ENCODE data around the gene EDC4.
"Not testable (repeated sequence)": the region's sequence is repeated elsewhere in the genome, so short reads cannot be mapped to it uniquely, and the experiment has no call there.

Gene EDC4

DNA sequence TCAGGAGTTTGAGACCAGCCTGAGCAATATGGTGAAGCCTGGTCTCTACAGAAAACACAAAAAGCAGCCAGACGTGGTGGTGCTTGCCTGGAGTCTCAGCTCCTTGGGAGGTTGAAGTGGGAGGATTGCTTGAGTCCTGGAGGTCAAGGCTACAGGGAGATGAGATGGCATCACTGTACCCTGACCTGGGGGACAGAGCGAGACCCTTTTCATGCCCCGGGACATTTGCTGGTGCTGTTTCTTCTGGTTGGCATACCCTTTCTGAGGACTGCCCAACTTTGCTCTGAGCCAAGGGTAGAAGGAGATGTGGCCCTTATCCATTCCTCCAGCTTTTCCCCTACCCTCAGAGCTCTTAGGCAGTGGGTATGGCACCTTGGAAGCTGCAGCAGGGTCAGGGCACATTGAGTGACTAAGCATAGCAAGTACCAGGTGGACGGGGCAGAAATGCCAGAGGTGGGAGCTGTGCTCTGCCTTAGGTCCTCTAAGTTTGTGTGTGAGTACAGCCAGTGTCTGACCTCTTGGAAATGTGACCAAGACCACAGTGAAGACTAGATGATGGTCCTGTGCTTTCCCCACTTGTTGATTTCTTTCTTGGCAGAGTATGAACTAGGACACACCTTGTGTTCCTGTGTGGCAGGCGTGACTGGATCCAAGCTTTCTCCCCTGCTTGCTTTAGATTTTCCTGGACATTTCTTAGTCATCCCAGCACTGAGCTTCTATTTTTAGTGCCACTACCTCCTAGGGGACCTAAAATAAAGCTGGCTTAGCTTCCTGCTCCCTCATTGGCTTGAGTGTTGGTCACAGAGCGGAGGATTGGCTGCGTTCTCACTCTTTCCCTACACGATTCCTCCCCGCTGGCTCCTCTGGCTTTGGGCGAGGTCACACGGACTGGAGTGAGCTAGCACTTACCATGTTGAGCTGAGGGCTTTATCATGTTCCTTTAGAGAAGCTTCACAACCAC, 9.9 kb upstream of the EDC4 start:
- Histone ChIP-seq H3K9ac (ENCODE audit: low read depth in 1 of 2, low read length in 2 of 2) (no peak overlapping the region), H3K27ac (ENCODE audit: low read depth in 2 of 2, low read length in 2 of 2) (peak overlapping the region; percentile 10 to 48), H3K27me3 (ENCODE audit: control insufficient read depth in 2 of 2, insufficient read depth in 2 of 2, low read length in 2 of 2) (no peaks in the 10 kb centered on the region), H3K4me1 (ENCODE audit: control insufficient read depth in 2 of 2, insufficient read depth in 2 of 2, low read length in 2 of 2) (peaks cover 11 to 21% of the 10 kb centered on the region in 2 donors), H3K4me3 (ENCODE audit: low read length in 2 of 2) (no peak overlapping the region), H3K36me3 (ENCODE audit: control insufficient read depth in 2 of 2, insufficient read depth in 2 of 2, low read length in 2 of 2) (peaks cover 18 to 20% of the 10 kb centered on the region in 2 donors), H3K9me3 (ENCODE audit: control insufficient read depth in 2 of 2, low read length in 2 of 2) (no peaks in the 10 kb centered on the region)

DNA sequence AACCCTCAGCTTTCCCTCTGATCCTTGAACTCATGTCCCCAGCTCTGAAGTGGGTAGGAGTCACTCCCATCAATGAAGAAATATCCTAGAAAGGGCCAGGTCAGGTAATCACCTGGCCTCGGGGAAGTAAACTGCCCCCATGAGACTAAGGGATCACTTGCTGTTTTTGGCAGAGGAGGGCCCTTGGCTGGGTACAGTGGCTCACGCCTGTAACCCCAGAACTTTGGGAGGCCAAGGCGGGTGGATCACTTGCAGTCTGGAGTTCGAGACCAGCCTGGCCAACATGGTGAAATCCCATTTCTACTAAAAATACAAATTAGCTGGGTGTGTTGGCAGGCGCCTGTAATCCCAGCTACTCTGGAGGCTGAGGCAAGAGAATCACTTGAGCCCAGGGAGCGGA, 8.8 kb upstream of the EDC4 start:
- H3K36me3 ChIP-seq (ENCODE audit: control insufficient read depth in 2 of 2, insufficient read depth in 2 of 2, low read length in 2 of 2) = peaks cover 28 to 29% of the 10 kb centered on the region in 2 donors

DNA sequence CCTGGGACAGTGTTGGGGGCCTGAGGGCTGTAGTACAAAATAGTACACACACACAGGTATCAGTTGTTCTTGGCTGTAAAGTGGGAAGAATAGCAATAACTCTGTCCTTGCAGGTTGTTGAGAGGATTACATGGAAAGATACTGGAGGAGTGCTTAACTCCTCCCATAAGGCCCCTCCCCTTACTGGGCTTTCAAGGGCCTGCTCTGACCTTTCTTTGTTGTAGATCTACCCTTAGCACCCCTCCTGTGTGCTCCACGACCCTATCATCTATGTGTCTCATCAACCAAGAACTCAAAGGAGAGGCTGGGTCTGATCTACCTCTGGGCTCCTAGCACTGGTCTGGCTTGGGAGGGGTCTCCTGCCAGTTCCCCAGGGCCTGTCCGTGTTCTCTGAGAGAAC, 8.3 kb upstream of the EDC4 start:
- peaks cover 29% of the 10 kb centered on the region in 2 donors for H3K36me3 ChIP-seq (ENCODE audit: control insufficient read depth in 2 of 2, insufficient read depth in 2 of 2, low read length in 2 of 2)
- peaks cover 2 to 14% of the 10 kb centered on the region in 2 donors for H3K4me1 ChIP-seq (ENCODE audit: control insufficient read depth in 2 of 2, insufficient read depth in 2 of 2, low read length in 2 of 2)
- H3K4me3 ChIP-seq (ENCODE audit: low read length in 2 of 2) = no peak overlapping the region
- H3K27ac ChIP-seq (ENCODE audit: low read depth in 2 of 2, low read length in 2 of 2) = no peak overlapping the region
- no peaks in the 10 kb centered on the region for H3K9me3 ChIP-seq (ENCODE audit: control insufficient read depth in 2 of 2, low read length in 2 of 2)
- H3K27me3 ChIP-seq (ENCODE audit: control insufficient read depth in 2 of 2, insufficient read depth in 2 of 2, low read length in 2 of 2) = no peaks in the 10 kb centered on the region
- H3K9ac ChIP-seq (ENCODE audit: low read depth in 1 of 2, low read length in 2 of 2) = no peak overlapping the region

More for the DNA sequence above, 8.8 kb upstream of the EDC4 start:
- not testable (repeated sequence) for H3K27ac ChIP-seq (ENCODE audit: low read depth in 2 of 2, low read length in 2 of 2); H3K27me3 ChIP-seq (ENCODE audit: control insufficient read depth in 2 of 2, insufficient read depth in 2 of 2, low read length in 2 of 2); H3K9ac ChIP-seq (ENCODE audit: low read depth in 1 of 2, low read length in 2 of 2); H3K9me3 ChIP-seq (ENCODE audit: control insufficient read depth in 2 of 2, low read length in 2 of 2); H3K4me3 ChIP-seq (ENCODE audit: low read length in 2 of 2)
- peaks cover 2 to 14% of the 10 kb centered on the region in 2 donors for H3K4me1 ChIP-seq (ENCODE audit: control insufficient read depth in 2 of 2, insufficient read depth in 2 of 2, low read length in 2 of 2)

DNA sequence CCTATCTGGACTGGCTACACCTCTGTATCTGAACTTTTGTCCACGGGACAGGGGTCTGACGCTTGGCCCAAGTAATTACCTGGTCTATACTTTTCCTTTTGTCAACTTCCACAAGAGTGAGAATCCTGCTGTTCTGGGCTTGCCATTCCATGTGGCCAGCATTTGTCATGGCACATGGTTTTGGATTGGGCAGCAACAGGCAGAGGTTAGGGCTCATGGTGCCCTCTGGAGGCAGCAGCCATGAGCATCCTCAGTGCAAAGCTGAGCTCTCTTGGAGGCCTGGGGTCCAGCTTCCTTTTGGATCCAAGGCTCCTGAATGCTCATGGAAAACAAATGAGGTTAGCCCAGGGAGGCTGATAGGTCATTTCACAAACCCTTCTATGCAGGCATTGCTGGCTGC, 7.5 kb upstream of the EDC4 start:
- Histone ChIP-seq H3K27ac (ENCODE audit: low read depth in 2 of 2, low read length in 2 of 2) (no peak overlapping the region), H3K36me3 (ENCODE audit: control insufficient read depth in 2 of 2, insufficient read depth in 2 of 2, low read length in 2 of 2) (peaks cover 33 to 36% of the 10 kb centered on the region in 2 donors), H3K4me1 (ENCODE audit: control insufficient read depth in 2 of 2, insufficient read depth in 2 of 2, low read length in 2 of 2) (peaks cover 2 to 14% of the 10 kb centered on the region in 2 donors), H3K9ac (ENCODE audit: low read depth in 1 of 2, low read length in 2 of 2) (no peak overlapping the region), H3K9me3 (ENCODE audit: control insufficient read depth in 2 of 2, low read length in 2 of 2) (no peaks in the 10 kb centered on the region), H3K27me3 (ENCODE audit: control insufficient read depth in 2 of 2, insufficient read depth in 2 of 2, low read length in 2 of 2) (no peaks in the 10 kb centered on the region), H3K4me3 (ENCODE audit: low read length in 2 of 2) (no peak overlapping the region)

DNA sequence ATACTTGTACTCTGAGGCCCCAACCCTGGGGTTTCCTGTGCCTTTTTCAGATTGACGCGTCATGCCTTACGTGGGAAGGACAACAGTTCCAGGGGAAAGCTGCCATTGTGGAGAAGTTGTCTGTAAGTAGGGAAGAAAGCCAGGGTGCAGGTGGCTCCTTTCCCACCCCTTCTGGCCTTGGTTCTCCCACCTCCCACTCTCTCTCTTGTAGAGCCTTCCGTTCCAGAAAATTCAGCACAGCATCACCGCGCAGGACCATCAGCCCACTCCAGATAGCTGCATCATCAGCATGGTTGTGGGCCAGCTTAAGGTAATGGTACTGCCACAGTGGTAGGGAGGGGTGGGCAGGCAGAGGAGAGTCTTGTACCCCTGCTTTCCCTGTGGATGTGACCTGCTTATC, 4.6 kb upstream of the EDC4 start:
- Histone ChIP-seq H3K4me1 (ENCODE audit: control insufficient read depth in 2 of 2, insufficient read depth in 2 of 2, low read length in 2 of 2) (peaks cover 4 to 7% of the 10 kb centered on the region in 2 donors), H3K36me3 (ENCODE audit: control insufficient read depth in 2 of 2, insufficient read depth in 2 of 2, low read length in 2 of 2) (peaks cover 34 to 40% of the 10 kb centered on the region in 2 donors), H3K9me3 (ENCODE audit: control insufficient read depth in 2 of 2, low read length in 2 of 2) (no peaks in the 10 kb centered on the region), H3K9ac (ENCODE audit: low read depth in 1 of 2, low read length in 2 of 2) (no peak overlapping the region), H3K27me3 (ENCODE audit: control insufficient read depth in 2 of 2, insufficient read depth in 2 of 2, low read length in 2 of 2) (no peaks in the 10 kb centered on the region), H3K27ac (ENCODE audit: low read depth in 2 of 2, low read length in 2 of 2) (no peak overlapping the region), H3K4me3 (ENCODE audit: low read length in 2 of 2) (no peak overlapping the region)

DNA sequence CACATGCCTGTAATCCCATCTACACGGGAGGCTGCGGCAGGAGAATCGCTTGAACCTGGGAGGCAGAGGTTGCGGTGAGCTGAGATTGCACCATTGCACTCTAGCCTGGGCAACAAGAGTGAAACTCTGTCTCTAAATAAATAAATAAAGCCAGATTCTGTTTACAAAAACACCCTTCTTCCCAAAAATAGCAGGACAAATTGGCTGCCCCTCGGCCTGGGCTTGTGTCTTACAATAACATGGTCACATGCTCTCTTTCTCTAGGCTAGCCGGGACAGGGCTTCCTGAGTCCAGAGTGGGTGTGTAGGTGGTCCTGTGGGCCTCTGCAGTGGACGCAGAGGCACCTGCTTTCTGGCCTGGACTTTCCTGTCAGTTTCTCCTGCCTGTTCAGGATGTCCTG, 3.2 kb upstream of the EDC4 start:
- Histone ChIP-seq H3K4me1 (ENCODE audit: control insufficient read depth in 2 of 2, insufficient read depth in 2 of 2, low read length in 2 of 2) (peaks cover 16 to 18% of the 10 kb centered on the region in 2 donors), H3K9me3 (ENCODE audit: control insufficient read depth in 2 of 2, low read length in 2 of 2) (no peaks in the 10 kb centered on the region), H3K4me3 (ENCODE audit: low read length in 2 of 2) (no peak overlapping the region), H3K9ac (ENCODE audit: low read depth in 1 of 2, low read length in 2 of 2) (no peak overlapping the region), H3K27ac (ENCODE audit: low read depth in 2 of 2, low read length in 2 of 2) (no peak overlapping the region), H3K36me3 (ENCODE audit: control insufficient read depth in 2 of 2, insufficient read depth in 2 of 2, low read length in 2 of 2) (peaks cover 34 to 40% of the 10 kb centered on the region in 2 donors), H3K27me3 (ENCODE audit: control insufficient read depth in 2 of 2, insufficient read depth in 2 of 2, low read length in 2 of 2) (no peaks in the 10 kb centered on the region)

DNA sequence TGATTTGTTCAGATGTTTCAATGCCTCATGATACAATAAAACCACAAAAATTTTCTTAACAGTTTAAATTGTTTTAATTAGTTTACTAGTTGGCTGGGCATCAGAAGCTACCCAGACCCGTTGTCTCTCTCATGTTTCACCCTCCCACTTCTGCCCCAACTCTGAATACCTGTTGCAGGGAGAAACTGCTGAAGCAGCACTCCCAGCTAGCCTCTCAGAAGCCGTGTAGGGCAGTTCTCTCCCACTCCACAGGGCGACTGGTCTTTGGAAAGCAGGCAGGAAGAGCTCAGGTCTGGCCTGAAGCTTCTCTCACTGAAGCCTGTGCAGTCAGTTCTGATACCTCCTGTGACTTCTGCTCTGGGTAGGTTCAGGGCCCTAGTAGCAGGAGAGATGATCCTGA, 1.6 kb upstream of the EDC4 start:
- no peak overlapping the region for H3K9ac ChIP-seq (ENCODE audit: low read depth in 1 of 2, low read length in 2 of 2)
- peaks cover 31 to 36% of the 10 kb centered on the region in 2 donors for H3K36me3 ChIP-seq (ENCODE audit: control insufficient read depth in 2 of 2, insufficient read depth in 2 of 2, low read length in 2 of 2)
- H3K4me1 ChIP-seq (ENCODE audit: control insufficient read depth in 2 of 2, insufficient read depth in 2 of 2, low read length in 2 of 2) = peaks cover 18 to 22% of the 10 kb centered on the region in 2 donors
- H3K4me3 ChIP-seq (ENCODE audit: low read length in 2 of 2) = no peak overlapping the region
- no peaks in the 10 kb centered on the region for H3K27me3 ChIP-seq (ENCODE audit: control insufficient read depth in 2 of 2, insufficient read depth in 2 of 2, low read length in 2 of 2)
- H3K9me3 ChIP-seq (ENCODE audit: control insufficient read depth in 2 of 2, low read length in 2 of 2) = no peaks in the 10 kb centered on the region
- H3K27ac ChIP-seq (ENCODE audit: low read depth in 2 of 2, low read length in 2 of 2) = no peak overlapping the region

DNA sequence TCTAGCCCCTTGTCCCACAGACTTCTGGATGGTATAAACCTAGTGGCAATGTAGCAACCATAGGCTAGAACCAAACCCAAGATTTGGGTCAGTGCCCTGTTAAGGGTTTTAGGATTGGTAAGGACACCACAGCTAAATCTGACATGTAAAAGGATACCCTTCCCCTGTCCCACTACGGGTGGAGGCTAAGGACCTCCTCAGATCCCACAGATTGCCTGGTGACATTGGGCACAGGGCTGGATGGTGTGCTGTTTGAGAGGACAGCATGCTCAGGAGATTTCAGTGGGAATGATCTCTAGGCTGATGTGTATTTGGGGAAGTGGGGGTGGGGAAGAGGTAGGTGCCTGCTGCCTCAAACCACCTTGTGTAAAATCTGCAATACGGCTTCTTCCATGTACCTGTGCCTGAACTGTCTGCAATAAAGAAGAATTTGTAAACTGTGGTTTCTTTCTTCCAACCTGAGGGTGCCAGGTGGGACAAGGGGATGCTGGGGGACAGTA, 671 bp upstream of the EDC4 start:
- Histone ChIP-seq H3K9ac (ENCODE audit: low read depth in 1 of 2, low read length in 2 of 2) (peak overlapping the region; percentile 87 to 88), H3K27ac (ENCODE audit: low read depth in 2 of 2, low read length in 2 of 2) (peak overlapping the region; percentile 75 to 80), H3K4me3 (ENCODE audit: low read length in 2 of 2) (peak overlapping the region; percentile 83 to 93), H3K9me3 (ENCODE audit: control insufficient read depth in 2 of 2, low read length in 2 of 2) (no peaks in the 10 kb centered on the region), H3K4me1 (ENCODE audit: control insufficient read depth in 2 of 2, insufficient read depth in 2 of 2, low read length in 2 of 2) (peaks cover 18 to 22% of the 10 kb centered on the region in 2 donors), H3K27me3 (ENCODE audit: control insufficient read depth in 2 of 2, insufficient read depth in 2 of 2, low read length in 2 of 2) (no peaks in the 10 kb centered on the region), H3K36me3 (ENCODE audit: control insufficient read depth in 2 of 2, insufficient read depth in 2 of 2, low read length in 2 of 2) (peaks cover 38 to 41% of the 10 kb centered on the region in 2 donors)

DNA sequence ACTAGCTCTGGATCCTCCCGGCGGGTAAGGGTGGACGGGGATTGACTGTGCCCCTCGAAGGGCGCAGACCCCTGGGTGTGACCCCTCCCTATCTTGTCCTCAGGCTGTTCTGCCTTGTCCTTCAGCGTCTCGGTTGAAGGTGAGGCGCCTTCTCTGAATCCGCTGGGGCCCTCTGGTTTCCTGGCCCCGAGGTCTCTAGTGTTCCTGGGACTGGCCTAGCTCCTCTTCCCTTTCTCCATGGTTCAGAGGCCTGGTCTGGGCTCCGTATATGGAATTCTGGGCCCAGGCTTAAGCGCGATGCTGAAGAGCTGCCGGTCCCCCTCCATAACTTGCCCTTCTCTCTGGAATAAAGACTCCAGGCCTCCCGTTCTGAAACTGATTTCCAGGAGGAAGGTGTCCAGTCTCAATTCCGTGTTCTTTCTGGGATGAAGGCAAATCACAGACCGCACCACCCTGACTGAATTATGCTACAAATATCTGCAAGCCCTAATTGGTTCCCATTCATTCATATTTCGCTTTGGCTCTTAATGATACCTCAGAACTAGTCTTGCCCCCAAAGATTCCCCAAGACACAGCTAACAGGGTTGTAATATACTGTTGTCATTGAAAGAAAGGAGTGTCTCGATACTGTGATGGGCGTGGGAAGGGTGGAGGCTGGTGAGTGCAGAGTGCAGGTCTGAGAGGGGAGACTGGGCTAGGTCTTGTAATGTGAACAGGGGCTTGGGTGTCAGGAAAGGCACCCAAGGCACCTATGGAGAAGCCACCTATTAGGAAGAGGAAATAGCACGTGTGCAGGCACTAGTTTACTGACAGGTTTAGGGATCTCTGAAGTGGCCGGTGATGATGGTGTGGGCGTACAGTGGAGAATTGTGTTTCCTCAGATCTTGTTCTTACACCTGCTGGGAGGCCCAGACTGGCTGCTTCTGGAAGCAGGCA, 851 bp downstream of the EDC4 start:
- H3K36me3 ChIP-seq (ENCODE audit: control insufficient read depth in 2 of 2, insufficient read depth in 2 of 2, low read length in 2 of 2) = peaks cover 42 to 44% of the 10 kb centered on the region in 2 donors
- H3K4me1 ChIP-seq (ENCODE audit: control insufficient read depth in 2 of 2, insufficient read depth in 2 of 2, low read length in 2 of 2) = peaks cover 18 to 22% of the 10 kb centered on the region in 2 donors
- H3K27me3 ChIP-seq (ENCODE audit: control insufficient read depth in 2 of 2, insufficient read depth in 2 of 2, low read length in 2 of 2) = no peaks in the 10 kb centered on the region
- peak overlapping the region; percentile 83 to 93 for H3K4me3 ChIP-seq (ENCODE audit: low read length in 2 of 2)
- H3K9ac ChIP-seq (ENCODE audit: low read depth in 1 of 2, low read length in 2 of 2) = peak overlapping the region; percentile 87 to 88
- peak overlapping the region; percentile 75 to 80 for H3K27ac ChIP-seq (ENCODE audit: low read depth in 2 of 2, low read length in 2 of 2)
- H3K9me3 ChIP-seq (ENCODE audit: control insufficient read depth in 2 of 2, low read length in 2 of 2) = no peaks in the 10 kb centered on the region

Measured in mucosa of rectum (tissue), 2 donors.